ENCODE results near the gene ANO6.

Gene ANO6

GRCh38 chr12:45203767-45204166 is 12.1 kb upstream of the ANO6 start:
- TF ChIP-seq CTCF (IDR thresholded peaks at IDR 0.05) (no peak), ZFX (IDR thresholded peaks at IDR 0.05; ENCODE audit: borderline replicate concordance) (no peak)
- no peak overlapping the region for H3K27ac ChIP-seq

DNA sequence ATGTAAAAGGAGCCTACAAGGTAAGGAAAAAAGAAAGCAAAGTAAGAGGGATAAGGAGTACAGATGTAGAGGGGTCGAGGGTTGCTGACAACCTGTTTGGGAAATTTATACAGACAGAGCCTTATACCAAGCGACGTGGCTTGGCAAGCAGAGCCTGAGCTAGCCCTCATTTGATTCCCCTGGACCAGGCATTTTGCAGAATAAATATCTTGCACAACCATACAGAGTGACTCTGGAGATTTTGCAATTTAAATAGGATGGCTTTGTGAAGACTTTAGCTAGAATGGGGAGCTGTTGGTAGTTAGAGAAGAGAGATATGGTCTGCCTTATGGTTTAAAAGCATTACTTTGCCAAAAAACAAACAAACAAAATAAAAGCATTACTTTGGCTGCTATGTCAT is 11.1 kb upstream of the ANO6 start:
- TF ChIP-seq CTCF (IDR thresholded peaks at IDR 0.05), result no peak
- TF ChIP-seq ZFX (IDR thresholded peaks at IDR 0.05; ENCODE audit: borderline replicate concordance), result no peak
- H3K27ac ChIP-seq, result no peak overlapping the region

GRCh38 chr12:45205165-45205825 is 10.6 kb upstream of the ANO6 start:
- TF ChIP-seq CTCF (IDR thresholded peaks at IDR 0.05) (no peak), ZFX (IDR thresholded peaks at IDR 0.05; ENCODE audit: borderline replicate concordance) (no peak)
- H3K27ac ChIP-seq, result no peak overlapping the region

GRCh38 chr12:45208604-45209487 is 7.0 kb upstream of the ANO6 start:
- no peak overlapping the region for H3K27ac ChIP-seq
- TF ChIP-seq ZFX (IDR thresholded peaks at IDR 0.05; ENCODE audit: borderline replicate concordance), result no peak
- no peak for TF ChIP-seq CTCF (IDR thresholded peaks at IDR 0.05)

GRCh38 chr12:45209784-45210183 is 6.1 kb upstream of the ANO6 start:
- TF ChIP-seq CTCF (IDR thresholded peaks at IDR 0.05), result no peak
- no peak for TF ChIP-seq ZFX (IDR thresholded peaks at IDR 0.05; ENCODE audit: borderline replicate concordance)
- no peak overlapping the region for H3K27ac ChIP-seq

- TF ChIP-seq ZFX (IDR thresholded peaks at IDR 0.05; ENCODE audit: borderline replicate concordance) (no peak), CTCF (IDR thresholded peaks at IDR 0.05) (no peak)
These were observed 3.8 kb upstream of the ANO6 start for GRCh38 chr12:45212064-45212463.

DNA sequence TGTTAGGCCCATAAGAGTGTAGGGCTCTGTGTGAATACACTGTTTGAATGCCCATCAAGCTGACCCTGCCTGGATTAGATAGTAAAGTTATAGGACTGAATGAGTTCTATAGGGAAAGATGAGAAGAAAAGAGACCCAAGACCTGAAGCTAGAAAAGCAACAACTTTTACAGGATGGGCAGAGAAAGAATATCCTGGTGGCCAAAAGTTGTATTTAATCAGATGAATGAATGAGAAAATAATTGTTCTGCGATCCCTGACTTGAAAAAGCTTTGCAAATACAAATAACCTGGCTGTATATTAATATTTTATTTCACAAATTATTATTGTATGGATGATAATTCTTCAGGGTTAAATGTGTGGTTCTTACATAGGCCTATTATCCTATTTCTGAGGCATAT is 2.8 kb upstream of the ANO6 start:
- no peak for TF ChIP-seq ZFX (IDR thresholded peaks at IDR 0.05; ENCODE audit: borderline replicate concordance)
- TF ChIP-seq CTCF (IDR thresholded peaks at IDR 0.05), result no peak
- H3K27ac ChIP-seq, result no peak overlapping the region

More at GRCh38 chr12:45212064-45212463, 3.8 kb upstream of the ANO6 start:
- no peak overlapping the region for H3K27ac ChIP-seq
